Heart left ventricle (tissue), 13 donors: Measurements from ENCODE around the gene CLEC16A.

Experiments used
- POLR2A ChIP-seq, 2 donors: fragments of 450-650 bp; IDR thresholded peaks; one replicate each; pipeline ENCODE4 v1.6.1; 2017; ENCODE audit warnings: antibody characterized with exemption in 2 of 2, mild to moderate bottlenecking in 2 of 2, moderate library complexity in 2 of 2
- TF ChIP-seq, protein P1 (sequence below), 12 donors: fragments of 200-600 bp; sonication (generic) in 4 of 12; IDR thresholded peaks; one replicate each; pipeline versions ENCODE4 v1.5.0 to v1.8.0; 2018 to 2022; ENCODE audit warnings: antibody characterized with exemption in 12 of 12, mild to moderate bottlenecking in 5 of 12
- donor health status: ischemic (EF 13 %, LVEDD 7.1; RV severe dilation, severe dysfunction).
- donor health status: DM: no; HTN: yes; CAD: no.
- donor health status: DM: no; HTN: no; CAD: no.
- donor health status: ischemic (EF 25% LVEDD 6.9; RV normal size, moderate dysfunction).
- donor health status: ischemic (EF 25% LVEDD 5.7; RV mildly dilated, moderate dysfunction).
- donor health status: ischemic (EF 35%, LVEDD 5.7; RV mildly dilated, moderate dysfunction).
- donor health status: nonischemic (EF 11% LVEDD 7.7; RV severe dilation, severe dysfunction).
- donor health status: DM: yes; HTN: yes; CAD: no.
- donor health status: PGD.
- donor health status: ischemic (EF 29% LVEDD 5.4; RV normal size, mild dysfunction).
- donor health status: nonischemic (EF 23%, LVEDD 6.1; RV moderate dilation, normal function).

- TF ChIP-seq POLR2A (IDR thresholded peaks at IDR 0.05): no peak
- TF ChIP-seq, protein P1, sequence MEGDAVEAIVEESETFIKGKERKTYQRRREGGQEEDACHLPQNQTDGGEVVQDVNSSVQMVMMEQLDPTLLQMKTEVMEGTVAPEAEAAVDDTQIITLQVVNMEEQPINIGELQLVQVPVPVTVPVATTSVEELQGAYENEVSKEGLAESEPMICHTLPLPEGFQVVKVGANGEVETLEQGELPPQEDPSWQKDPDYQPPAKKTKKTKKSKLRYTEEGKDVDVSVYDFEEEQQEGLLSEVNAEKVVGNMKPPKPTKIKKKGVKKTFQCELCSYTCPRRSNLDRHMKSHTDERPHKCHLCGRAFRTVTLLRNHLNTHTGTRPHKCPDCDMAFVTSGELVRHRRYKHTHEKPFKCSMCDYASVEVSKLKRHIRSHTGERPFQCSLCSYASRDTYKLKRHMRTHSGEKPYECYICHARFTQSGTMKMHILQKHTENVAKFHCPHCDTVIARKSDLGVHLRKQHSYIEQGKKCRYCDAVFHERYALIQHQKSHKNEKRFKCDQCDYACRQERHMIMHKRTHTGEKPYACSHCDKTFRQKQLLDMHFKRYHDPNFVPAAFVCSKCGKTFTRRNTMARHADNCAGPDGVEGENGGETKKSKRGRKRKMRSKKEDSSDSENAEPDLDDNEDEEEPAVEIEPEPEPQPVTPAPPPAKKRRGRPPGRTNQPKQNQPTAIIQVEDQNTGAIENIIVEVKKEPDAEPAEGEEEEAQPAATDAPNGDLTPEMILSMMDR (IDR thresholded peaks at IDR 0.05): no peak
These were observed 224.2 kb downstream of the CLEC16A start for GRCh38 chr16:11168386-11169051.
